HEK293 (cell line): ENCODE results near the gene CAMK2B.
A peak's percentile ranks its signal among the peaks of the same experiment; 100 is the strongest.

Experiments
- CTCF ChIA-PET: fragments of 350-600 bp; formaldehyde crosslinking; extraction: SDS; loops from one replicate; lab custom pipeline; 2021; ENCODE audit warnings: antibody characterized with exemption; lab: Yijun Ruan, JAX
- POLR2A ChIA-PET: fragments of 300-600 bp; formaldehyde crosslinking; extraction: SDS; loops from one replicate; lab custom pipeline; 2020; ENCODE audit warnings: antibody characterized with exemption, inconsistent platforms; lab: Yijun Ruan, JAX
- H3K27ac ChIP-seq: fragments of 200-500 bp; sonication (Bioruptor generic); 2 replicates; pipeline ENCODE4 v1.5.1; 2014; ENCODE audit warnings: low read depth, low read length, control low read depth, inconsistent platforms; ENCODE audit errors: extremely low read depth
- H3K36me3 ChIP-seq, 2 experiments: fragments of 200-500 bp in 1 of 2; sonication (Bioruptor generic) in 1 of 2; 1 replicate in 1 of 2; 2 replicates in 1 of 2; pipeline ENCODE4 v1.5.1; 2014 to 2017; ENCODE audit warnings: inconsistent platforms in 2 of 2, low read length in 2 of 2; ENCODE audit not compliant: control insufficient read depth in 2 of 2, insufficient read depth in 1 of 2
- H3K4me1 ChIP-seq: fragments of 200-500 bp; sonication (Bioruptor generic); 2 replicates; pipeline ENCODE4 v1.5.1; 2014; ENCODE audit warnings: mild to moderate bottlenecking, low read length, inconsistent platforms; ENCODE audit not compliant: control insufficient read depth, insufficient read depth
- H3K4me3 ChIP-seq: 2 replicates; pipeline ENCODE4 v1.5.1; 2011; ENCODE audit warnings: low read depth, mild to moderate bottlenecking, control low read depth, low read length, moderate library complexity
- H3K9me3 ChIP-seq: fragments of 200-500 bp; sonication (Bioruptor generic); 2 replicates; pipeline ENCODE4 v1.5.1; 2014; ENCODE audit warnings: low read depth, low read length, inconsistent platforms; ENCODE audit not compliant: control insufficient read depth, insufficient read depth
- BCL11B ChIP-seq: fragments of 450-650 bp; formaldehyde crosslinking; IDR thresholded peaks from 2 replicates; pipeline ENCODE4 v1.5.1; 2016; ENCODE audit warnings: low read depth, missing biosample characterization, missing genetic modification characterization
- EGR2 ChIP-seq: fragments of 450-650 bp; formaldehyde crosslinking; IDR thresholded peaks from 2 replicates; pipeline ENCODE4 v1.5.1; 2016; ENCODE audit warnings: low read depth, missing biosample characterization, missing genetic modification characterization
- GLIS2 ChIP-seq: fragments of 450-650 bp; formaldehyde crosslinking; IDR thresholded peaks from 2 replicates; pipeline ENCODE4 v1.5.1; 2016; ENCODE audit warnings: missing biosample characterization, missing genetic modification characterization
- SALL2 ChIP-seq: fragments of 450-650 bp; formaldehyde crosslinking; IDR thresholded peaks from 2 replicates; pipeline ENCODE4 v1.5.0; 2017; ENCODE audit warnings: missing biosample characterization, mild to moderate bottlenecking, missing genetic modification characterization, borderline replicate concordance
- ZBTB48 ChIP-seq: fragments of 450-650 bp; formaldehyde crosslinking; IDR thresholded peaks from 2 replicates; pipeline ENCODE4 v1.5.1; 2016; ENCODE audit warnings: missing biosample characterization, missing genetic modification characterization
- ZFHX2 ChIP-seq: fragments of 450-650 bp; formaldehyde crosslinking; conservative IDR thresholded peaks from 2 replicates; pipeline ENCODE4 v1.5.1; 2016; ENCODE audit warnings: missing biosample characterization, missing genetic modification characterization
- ZFP37 ChIP-seq: fragments of 450-650 bp; formaldehyde crosslinking; IDR thresholded peaks from 2 replicates; pipeline ENCODE4 v1.5.1; 2016; ENCODE audit warnings: missing biosample characterization, missing genetic modification characterization
- ZFP41 ChIP-seq: fragments of 450-650 bp; formaldehyde crosslinking; IDR thresholded peaks from 2 replicates; pipeline ENCODE4 v1.5.1; 2016; ENCODE audit warnings: missing biosample characterization, missing genetic modification characterization, borderline replicate concordance
- ZNF2 ChIP-seq: fragments of 450-650 bp; formaldehyde crosslinking; IDR thresholded peaks from 2 replicates; pipeline ENCODE4 v1.5.1; 2016; ENCODE audit warnings: missing biosample characterization, missing genetic modification characterization
- ZNF24 ChIP-seq: fragments of 450-650 bp; formaldehyde crosslinking; IDR thresholded peaks from 2 replicates; pipeline ENCODE4 v1.5.1; 2016; ENCODE audit warnings: missing biosample characterization, missing genetic modification characterization
- ZNF311 ChIP-seq: fragments of 450-650 bp; formaldehyde crosslinking; IDR thresholded peaks from 2 replicates; pipeline ENCODE4 v1.5.1; 2017; ENCODE audit warnings: missing biosample characterization, missing genetic modification characterization, borderline replicate concordance
- ZNF324 ChIP-seq: fragments of 450-650 bp; formaldehyde crosslinking; IDR thresholded peaks from 2 replicates; pipeline ENCODE4 v1.5.1; 2016; ENCODE audit warnings: missing biosample characterization, missing genetic modification characterization
- ZNF571 ChIP-seq: fragments of 450-650 bp; formaldehyde crosslinking; IDR thresholded peaks from 2 replicates; pipeline ENCODE4 v1.5.0; 2017; ENCODE audit warnings: missing biosample characterization, missing genetic modification characterization
- ZNF600 ChIP-seq: fragments of 450-650 bp; formaldehyde crosslinking; IDR thresholded peaks from 2 replicates; pipeline ENCODE4 v1.5.1; 2016; ENCODE audit warnings: missing biosample characterization, missing genetic modification characterization
- ZNF629 ChIP-seq: fragments of 450-650 bp; formaldehyde crosslinking; IDR thresholded peaks from 2 replicates; pipeline ENCODE4 v1.5.1; 2017; ENCODE audit warnings: missing biosample characterization, missing genetic modification characterization
- ZNF701 ChIP-seq: fragments of 450-650 bp; formaldehyde crosslinking; IDR thresholded peaks from 2 replicates; pipeline ENCODE4 v1.5.1; 2016; ENCODE audit warnings: missing biosample characterization, missing genetic modification characterization
- ZNF707 ChIP-seq: fragments of 450-650 bp; formaldehyde crosslinking; IDR thresholded peaks from 2 replicates; pipeline ENCODE4 v1.5.1; 2016; ENCODE audit warnings: missing biosample characterization, missing genetic modification characterization
- ZNF785 ChIP-seq: fragments of 450-650 bp; formaldehyde crosslinking; IDR thresholded peaks from 2 replicates; pipeline ENCODE4 v1.5.1; 2016; ENCODE audit warnings: missing biosample characterization, missing genetic modification characterization
- ZXDB ChIP-seq: fragments of 450-650 bp; formaldehyde crosslinking; IDR thresholded peaks from 2 replicates; pipeline ENCODE4 v1.5.1; 2016; ENCODE audit warnings: missing biosample characterization, missing genetic modification characterization
- TF ChIP-seq, protein P1 (sequence below): fragments of 450-650 bp; formaldehyde crosslinking; IDR thresholded peaks from 2 replicates; pipeline ENCODE4 v1.5.1; 2016; ENCODE audit warnings: missing biosample characterization, missing genetic modification characterization
- TF ChIP-seq, protein P2 (sequence below): fragments of 450-650 bp; formaldehyde crosslinking; IDR thresholded peaks from 2 replicates; pipeline ENCODE4 v1.5.1; 2017; ENCODE audit warnings: missing biosample characterization, missing genetic modification characterization
- TF ChIP-seq, protein P3 (sequence below): fragments of 450-650 bp; IDR thresholded peaks from 2 replicates; pipeline ENCODE4 v1.5.1; 2018; ENCODE audit warnings: missing biosample characterization, mild to moderate bottlenecking, missing genetic modification characterization
- TF ChIP-seq, protein P4 (sequence below): sonication (generic); formaldehyde crosslinking; IDR thresholded peaks from 2 replicates; pipeline ENCODE4 v1.8.1; 2022; ENCODE audit warnings: mild to moderate bottlenecking, moderate library complexity, missing genetic modification reagents
- TF ChIP-seq, protein P5 (sequence below): fragments of 450-650 bp; formaldehyde crosslinking; IDR thresholded peaks from 2 replicates; pipeline ENCODE4 v1.5.1; 2016; ENCODE audit warnings: missing biosample characterization, missing genetic modification characterization
- TF ChIP-seq, protein P6 (sequence below): fragments of 450-650 bp; formaldehyde crosslinking; IDR thresholded peaks from 2 replicates; pipeline ENCODE4 v1.5.1; 2016; ENCODE audit warnings: missing biosample characterization, missing genetic modification characterization

The CAMK2B gene

DNA sequence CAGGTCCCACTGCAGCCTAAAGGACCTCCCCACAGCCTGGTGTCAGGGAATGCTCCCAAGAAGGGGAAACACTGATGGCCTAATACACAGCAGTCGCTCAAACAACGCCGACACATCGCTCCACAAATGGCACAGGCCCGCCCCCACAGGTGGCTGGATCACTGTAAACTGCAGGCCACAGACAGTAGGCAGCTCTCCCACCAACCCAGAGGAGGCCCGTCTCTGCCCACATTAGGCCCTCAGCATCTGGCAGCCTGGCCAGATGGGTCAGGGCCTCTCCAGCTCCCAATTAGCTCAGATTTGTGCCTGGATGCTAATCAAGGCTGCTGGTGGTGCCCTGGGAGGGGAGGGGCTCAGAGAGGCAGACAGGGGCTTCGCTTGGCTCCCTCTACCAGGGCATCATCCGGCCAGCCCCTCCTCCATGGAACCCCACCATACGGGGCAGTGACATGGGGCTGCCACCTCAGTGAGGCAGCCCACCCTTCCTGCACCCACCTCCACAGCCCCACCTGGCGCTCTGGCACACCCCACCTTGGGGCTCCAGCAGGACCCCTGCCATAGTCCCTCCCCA lies 42.7 kb downstream of the CAMK2B start:
- Histone ChIP-seq H3K9me3 (no peaks in the 10 kb centered on the region), H3K27ac (no peak overlapping the region), H3K4me1 (no peaks in the 10 kb centered on the region), H3K36me3 (no peaks in the 10 kb centered on the region), H3K4me3 (no peak overlapping the region)
- no peak for TF ChIP-seq ZNF785 (tag by site-specific recombination)
- TF ChIP-seq ZNF24 (tag by site-specific recombination), result no peak
- TF ChIP-seq, protein P1, sequence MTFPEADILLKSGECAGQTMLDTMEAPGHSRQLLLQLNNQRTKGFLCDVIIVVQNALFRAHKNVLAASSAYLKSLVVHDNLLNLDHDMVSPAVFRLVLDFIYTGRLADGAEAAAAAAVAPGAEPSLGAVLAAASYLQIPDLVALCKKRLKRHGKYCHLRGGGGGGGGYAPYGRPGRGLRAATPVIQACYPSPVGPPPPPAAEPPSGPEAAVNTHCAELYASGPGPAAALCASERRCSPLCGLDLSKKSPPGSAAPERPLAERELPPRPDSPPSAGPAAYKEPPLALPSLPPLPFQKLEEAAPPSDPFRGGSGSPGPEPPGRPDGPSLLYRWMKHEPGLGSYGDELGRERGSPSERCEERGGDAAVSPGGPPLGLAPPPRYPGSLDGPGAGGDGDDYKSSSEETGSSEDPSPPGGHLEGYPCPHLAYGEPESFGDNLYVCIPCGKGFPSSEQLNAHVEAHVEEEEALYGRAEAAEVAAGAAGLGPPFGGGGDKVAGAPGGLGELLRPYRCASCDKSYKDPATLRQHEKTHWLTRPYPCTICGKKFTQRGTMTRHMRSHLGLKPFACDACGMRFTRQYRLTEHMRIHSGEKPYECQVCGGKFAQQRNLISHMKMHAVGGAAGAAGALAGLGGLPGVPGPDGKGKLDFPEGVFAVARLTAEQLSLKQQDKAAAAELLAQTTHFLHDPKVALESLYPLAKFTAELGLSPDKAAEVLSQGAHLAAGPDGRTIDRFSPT (tag by site-specific recombination), result no peak
- TF ChIP-seq, protein P2, sequence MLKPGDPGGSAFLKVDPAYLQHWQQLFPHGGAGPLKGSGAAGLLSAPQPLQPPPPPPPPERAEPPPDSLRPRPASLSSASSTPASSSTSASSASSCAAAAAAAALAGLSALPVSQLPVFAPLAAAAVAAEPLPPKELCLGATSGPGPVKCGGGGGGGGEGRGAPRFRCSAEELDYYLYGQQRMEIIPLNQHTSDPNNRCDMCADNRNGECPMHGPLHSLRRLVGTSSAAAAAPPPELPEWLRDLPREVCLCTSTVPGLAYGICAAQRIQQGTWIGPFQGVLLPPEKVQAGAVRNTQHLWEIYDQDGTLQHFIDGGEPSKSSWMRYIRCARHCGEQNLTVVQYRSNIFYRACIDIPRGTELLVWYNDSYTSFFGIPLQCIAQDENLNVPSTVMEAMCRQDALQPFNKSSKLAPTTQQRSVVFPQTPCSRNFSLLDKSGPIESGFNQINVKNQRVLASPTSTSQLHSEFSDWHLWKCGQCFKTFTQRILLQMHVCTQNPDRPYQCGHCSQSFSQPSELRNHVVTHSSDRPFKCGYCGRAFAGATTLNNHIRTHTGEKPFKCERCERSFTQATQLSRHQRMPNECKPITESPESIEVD (tag by site-specific recombination), result no peak
- TF ChIP-seq, protein P3, sequence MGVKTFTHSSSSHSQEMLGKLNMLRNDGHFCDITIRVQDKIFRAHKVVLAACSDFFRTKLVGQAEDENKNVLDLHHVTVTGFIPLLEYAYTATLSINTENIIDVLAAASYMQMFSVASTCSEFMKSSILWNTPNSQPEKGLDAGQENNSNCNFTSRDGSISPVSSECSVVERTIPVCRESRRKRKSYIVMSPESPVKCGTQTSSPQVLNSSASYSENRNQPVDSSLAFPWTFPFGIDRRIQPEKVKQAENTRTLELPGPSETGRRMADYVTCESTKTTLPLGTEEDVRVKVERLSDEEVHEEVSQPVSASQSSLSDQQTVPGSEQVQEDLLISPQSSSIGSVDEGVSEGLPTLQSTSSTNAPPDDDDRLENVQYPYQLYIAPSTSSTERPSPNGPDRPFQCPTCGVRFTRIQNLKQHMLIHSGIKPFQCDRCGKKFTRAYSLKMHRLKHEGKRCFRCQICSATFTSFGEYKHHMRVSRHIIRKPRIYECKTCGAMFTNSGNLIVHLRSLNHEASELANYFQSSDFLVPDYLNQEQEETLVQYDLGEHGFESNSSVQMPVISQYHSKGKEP, result no peak
- no peak for TF ChIP-seq ZNF324 (tag by site-specific recombination)
- no peak for TF ChIP-seq ZNF2 (tag by site-specific recombination)
- peak; percentile 44; the same call in 1 of the 2 replicates for TF ChIP-seq GLIS2 (tag by site-specific recombination)
- TF ChIP-seq, protein P4, sequence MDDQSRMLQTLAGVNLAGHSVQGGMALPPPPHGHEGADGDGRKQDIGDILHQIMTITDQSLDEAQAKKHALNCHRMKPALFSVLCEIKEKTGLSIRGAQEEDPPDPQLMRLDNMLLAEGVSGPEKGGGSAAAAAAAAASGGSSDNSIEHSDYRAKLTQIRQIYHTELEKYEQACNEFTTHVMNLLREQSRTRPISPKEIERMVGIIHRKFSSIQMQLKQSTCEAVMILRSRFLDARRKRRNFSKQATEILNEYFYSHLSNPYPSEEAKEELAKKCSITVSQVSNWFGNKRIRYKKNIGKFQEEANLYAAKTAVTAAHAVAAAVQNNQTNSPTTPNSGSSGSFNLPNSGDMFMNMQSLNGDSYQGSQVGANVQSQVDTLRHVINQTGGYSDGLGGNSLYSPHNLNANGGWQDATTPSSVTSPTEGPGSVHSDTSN (CRISPR knock-in tag), result no peak
- TF ChIP-seq, protein P5, sequence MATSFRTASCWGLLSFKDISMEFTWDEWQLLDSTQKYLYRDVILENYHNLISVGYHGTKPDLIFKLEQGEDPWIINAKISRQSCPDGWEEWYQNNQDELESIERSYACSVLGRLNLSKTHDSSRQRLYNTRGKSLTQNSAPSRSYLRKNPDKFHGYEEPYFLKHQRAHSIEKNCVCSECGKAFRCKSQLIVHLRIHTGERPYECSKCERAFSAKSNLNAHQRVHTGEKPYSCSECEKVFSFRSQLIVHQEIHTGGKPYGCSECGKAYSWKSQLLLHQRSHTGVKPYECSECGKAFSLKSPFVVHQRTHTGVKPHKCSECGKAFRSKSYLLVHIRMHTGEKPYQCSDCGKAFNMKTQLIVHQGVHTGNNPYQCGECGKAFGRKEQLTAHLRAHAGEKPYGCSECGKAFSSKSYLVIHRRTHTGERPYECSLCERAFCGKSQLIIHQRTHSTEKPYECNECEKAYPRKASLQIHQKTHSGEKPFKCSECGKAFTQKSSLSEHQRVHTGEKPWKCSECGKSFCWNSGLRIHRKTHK (tag by site-specific recombination), result no peak
- no peak for TF ChIP-seq ZFP37 (tag by site-specific recombination)
- no peak for TF ChIP-seq BCL11B
- no peak for TF ChIP-seq ZNF701
- TF ChIP-seq ZNF571 (tag by site-specific recombination), result no peak
- peak; percentile 95 for TF ChIP-seq EGR2 (tag by site-specific recombination)
- TF ChIP-seq ZXDB (tag by site-specific recombination), result no peak
- TF ChIP-seq ZFHX2, result peak; percentile 97
- TF ChIP-seq, protein P6, sequence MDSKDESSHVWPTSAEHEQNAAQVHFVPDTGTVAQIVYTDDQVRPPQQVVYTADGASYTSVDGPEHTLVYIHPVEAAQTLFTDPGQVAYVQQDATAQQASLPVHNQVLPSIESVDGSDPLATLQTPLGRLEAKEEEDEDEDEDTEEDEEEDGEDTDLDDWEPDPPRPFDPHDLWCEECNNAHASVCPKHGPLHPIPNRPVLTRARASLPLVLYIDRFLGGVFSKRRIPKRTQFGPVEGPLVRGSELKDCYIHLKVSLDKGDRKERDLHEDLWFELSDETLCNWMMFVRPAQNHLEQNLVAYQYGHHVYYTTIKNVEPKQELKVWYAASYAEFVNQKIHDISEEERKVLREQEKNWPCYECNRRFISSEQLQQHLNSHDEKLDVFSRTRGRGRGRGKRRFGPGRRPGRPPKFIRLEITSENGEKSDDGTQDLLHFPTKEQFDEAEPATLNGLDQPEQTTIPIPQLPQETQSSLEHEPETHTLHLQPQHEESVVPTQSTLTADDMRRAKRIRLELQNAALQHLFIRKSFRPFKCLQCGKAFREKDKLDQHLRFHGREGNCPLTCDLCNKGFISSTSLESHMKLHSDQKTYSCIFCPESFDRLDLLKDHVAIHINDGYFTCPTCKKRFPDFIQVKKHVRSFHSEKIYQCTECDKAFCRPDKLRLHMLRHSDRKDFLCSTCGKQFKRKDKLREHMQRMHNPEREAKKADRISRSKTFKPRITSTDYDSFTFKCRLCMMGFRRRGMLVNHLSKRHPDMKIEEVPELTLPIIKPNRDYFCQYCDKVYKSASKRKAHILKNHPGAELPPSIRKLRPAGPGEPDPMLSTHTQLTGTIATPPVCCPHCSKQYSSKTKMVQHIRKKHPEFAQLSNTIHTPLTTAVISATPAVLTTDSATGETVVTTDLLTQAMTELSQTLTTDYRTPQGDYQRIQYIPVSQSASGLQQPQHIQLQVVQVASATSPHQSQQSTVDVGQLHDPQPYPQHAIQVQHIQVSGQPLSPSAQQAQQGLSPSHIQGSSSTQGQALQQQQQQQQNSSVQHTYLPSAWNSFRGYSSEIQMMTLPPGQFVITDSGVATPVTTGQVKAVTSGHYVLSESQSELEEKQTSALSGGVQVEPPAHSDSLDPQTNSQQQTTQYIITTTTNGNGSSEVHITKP (tag by site-specific recombination), result no peak
- TF ChIP-seq ZBTB48 (tag by site-specific recombination), result no peak
- TF ChIP-seq ZFP41 (tag by site-specific recombination), result no peak
- TF ChIP-seq ZNF629 (tag by site-specific recombination), result no peak
- TF ChIP-seq ZNF311, result no peak
- no peak for TF ChIP-seq ZNF707 (tag by site-specific recombination)
- TF ChIP-seq SALL2, result no peak
- TF ChIP-seq ZNF600 (tag by site-specific recombination), result no peak
- CTCF ChIA-PET, result interaction anchor here (0.6 kb wide), 1 partner anchor 236 kb away, joined by 3 read pairs; no protein-coding TSS in a partner anchor
- POLR2A ChIA-PET, result no interaction called here
